GM20000 (cell line): Measurements from ENCODE around the gene HES2.

Source experiments
- DNase-seq: peaks from one replicate; pipeline ENCODE4 v3.0.0; 2012; ENCODE audit warnings: low spot score
- TF ChIP-seq, protein P1 (sequence below): IDR thresholded peaks from 2 replicates; pipeline ENCODE4 v1.5.1; 2012; ENCODE audit warnings: mild to moderate bottlenecking, control low read depth; ENCODE audit errors: extremely low read depth, missing control alignments

HES2 gene

DNA sequence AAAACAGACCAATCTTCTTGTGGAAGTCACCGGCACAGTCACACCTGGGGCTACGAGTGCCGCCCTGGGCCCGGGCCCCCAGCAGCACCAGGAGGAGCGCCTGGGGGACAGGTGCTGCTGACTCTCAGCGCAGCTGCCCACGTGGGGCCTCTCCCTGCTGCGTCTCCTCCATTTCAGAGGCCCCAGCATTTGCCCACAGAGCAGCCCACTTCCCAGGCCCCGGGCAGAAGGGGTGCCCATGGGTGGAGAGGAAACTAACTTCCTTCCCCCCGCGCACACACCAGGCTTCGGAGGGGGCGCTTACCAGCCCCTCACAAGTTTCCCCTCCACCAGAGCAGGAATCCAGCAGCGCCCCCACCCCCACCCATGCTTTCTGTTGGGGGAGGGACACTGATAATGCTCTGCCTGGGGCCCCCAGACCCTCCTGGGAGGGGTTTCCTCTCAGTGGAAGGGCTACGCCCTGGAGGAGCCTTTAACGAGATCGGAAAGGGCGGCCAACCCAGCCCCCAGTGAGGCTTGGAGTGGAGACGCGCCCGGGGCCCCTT is 45.8 kb upstream of the HES2 start:
- no peak for DNase-seq
- TF ChIP-seq, protein P1, sequence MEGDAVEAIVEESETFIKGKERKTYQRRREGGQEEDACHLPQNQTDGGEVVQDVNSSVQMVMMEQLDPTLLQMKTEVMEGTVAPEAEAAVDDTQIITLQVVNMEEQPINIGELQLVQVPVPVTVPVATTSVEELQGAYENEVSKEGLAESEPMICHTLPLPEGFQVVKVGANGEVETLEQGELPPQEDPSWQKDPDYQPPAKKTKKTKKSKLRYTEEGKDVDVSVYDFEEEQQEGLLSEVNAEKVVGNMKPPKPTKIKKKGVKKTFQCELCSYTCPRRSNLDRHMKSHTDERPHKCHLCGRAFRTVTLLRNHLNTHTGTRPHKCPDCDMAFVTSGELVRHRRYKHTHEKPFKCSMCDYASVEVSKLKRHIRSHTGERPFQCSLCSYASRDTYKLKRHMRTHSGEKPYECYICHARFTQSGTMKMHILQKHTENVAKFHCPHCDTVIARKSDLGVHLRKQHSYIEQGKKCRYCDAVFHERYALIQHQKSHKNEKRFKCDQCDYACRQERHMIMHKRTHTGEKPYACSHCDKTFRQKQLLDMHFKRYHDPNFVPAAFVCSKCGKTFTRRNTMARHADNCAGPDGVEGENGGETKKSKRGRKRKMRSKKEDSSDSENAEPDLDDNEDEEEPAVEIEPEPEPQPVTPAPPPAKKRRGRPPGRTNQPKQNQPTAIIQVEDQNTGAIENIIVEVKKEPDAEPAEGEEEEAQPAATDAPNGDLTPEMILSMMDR = no peak

DNA sequence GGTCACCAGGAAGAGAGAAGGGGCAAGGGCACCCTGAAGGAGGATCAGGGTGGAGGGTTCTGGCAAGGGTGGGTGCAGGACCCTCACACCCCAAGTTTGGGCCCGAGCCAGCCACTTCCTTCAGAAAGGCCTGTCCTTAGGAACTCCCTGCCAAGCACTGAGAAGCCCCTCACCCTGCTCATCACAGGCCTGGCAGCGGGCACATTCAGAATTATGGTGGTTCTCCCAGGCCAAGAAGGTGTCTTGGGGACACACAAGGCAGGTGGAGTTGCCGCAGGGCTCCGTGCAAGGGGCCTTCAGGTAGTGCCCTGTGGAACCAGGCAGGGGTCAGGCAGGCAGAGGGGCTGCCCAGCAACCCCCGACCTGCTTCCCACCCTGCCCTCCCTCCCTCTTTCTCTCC is 45.2 kb upstream of the HES2 start:
- DNase-seq = no peak
- TF ChIP-seq, protein P1 = no peak

DNA sequence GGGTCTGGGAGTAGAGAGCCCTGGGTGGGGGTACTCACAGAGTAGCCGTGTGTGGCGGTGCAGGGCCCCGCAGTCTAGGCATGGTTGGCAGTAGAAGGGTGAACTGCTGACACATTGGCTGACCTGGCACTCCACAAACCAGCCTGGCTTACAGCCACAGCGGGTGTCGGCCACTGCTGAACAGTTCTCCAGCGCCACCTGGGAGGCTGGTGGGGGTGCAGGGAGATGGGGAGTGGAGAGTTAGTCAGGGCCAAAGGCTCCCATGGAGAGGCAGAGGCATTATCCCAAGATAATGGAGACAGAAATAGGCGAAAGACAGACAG is 44.8 kb upstream of the HES2 start:
- DNase-seq = no peak
- TF ChIP-seq, protein P1 = no peak

DNA sequence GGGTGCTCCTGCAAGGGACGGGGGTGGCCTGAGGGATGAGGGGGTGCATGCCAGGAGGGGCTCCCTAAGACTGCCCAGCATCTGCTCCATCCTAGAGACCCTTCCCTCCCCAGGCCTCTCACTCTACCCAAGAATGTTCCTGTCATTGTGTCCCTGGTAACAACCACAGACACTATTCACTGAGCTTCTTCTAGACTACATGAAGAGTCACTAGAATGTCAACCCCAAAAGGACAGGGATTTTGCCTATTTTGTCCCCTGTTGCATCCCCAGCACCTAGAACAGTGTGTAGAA is 43.3 kb upstream of the HES2 start:
- no peak for DNase-seq
- TF ChIP-seq, protein P1 = no peak

DNA sequence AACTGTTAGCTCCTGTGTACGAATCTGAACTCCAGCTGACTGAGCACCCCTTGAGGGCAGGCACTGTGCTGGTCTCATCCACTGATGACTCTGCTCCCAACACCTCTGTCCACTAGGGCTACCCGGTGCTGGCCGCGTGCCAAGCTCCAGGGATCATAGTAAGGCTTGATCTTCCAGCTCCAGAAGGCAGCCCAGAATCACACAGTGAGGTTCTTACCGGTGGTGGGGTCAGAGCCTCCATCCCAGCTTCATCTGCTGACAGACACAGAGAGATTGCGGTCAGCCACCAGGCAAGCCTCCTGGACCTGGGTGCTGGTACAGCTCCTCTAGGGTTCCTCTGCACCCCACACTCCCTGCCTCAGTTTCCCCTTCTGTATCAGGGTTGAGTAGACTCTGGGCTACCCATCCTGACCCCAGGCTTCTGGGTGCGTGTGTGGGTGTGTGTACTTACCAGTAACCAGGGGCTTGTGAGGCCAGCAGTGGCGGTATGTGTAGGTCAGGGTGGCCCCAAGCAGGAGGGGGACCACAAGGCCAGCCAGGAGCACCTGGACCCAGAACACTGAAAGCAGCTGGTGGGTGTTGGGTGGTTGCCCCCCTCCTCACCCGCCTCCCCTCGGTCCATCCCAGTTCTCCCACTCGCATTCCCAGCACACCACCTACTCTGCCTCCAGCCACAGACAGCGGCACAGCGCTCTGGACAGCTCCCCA is 42.8 kb upstream of the HES2 start:
- TF ChIP-seq, protein P1 = no peak
- DNase-seq = no peak

DNA sequence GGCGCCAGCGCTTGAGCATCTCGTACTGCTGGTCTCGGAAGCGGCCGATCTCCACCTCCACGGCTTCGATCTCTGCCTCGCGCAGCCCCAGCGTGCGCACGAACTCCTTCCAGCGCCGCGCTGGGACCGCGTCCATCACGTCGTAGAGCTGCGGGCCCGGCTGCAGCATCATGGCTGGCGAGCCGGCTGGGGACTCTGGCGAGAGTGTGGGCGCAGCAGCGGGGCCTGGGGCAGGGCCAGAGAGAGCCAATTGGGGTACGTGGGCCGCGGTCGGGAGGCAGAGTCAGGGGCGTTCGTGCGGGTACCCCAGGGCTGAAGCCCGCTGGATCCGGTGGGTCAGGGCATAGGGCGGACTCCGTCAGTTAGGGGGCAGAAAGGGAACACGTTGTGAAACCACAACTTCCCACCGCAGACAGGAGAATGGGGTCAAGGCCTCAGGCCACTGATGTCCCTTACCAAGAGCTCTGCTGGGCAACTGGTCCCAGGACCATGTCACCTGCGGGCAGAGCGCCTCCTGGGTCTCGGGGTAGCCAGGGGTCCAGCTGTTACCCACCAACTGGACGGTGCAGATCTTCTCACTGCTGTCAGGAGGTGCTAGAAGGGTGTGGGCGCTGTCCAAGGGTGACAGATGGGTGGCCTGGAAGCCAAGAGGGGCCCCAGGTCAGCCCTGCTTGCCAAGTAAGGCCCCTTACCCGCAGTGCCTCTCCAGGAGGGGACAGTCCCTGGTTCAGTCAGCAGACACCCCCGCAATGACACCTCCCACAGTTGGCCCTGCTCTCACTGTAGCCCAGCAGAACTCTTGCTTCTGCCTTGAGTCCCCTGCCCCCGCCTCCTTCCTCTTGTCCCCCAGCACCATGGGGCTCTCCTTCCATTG is 42.1 kb upstream of the HES2 start:
- TF ChIP-seq, protein P1 = no peak
- DNase-seq = no peak

DNA sequence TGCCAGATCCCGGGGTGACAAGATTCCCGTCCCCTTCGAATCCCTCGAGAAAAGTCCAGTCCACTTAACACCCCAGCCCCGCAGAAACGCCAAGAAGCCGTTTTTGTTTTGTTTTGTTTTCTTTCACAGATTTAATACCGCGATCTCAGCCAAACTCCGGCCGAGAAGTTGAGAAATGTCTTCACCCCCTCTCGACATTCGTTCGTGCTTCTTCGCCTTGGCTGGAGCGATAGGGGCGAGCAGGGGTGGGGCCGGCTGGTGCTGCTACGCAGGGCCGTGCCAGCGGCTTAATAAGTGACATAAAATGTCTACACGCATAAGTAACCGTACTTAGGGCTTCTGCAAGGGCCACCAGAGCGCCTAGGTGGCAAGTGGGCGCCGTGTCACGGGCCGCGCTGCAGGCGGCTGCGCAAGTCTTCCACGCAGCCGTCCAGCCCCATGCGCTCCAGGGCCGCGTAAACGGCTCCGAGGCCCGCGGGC is 41.4 kb upstream of the HES2 start:
- no peak for DNase-seq
- TF ChIP-seq, protein P1 = no peak
